ENCODE data around the gene CTCFL. TPM values are rescaled to one million over a fixed set of nuclear protein-coding genes. Genes with fewer than 3 reads are reported as not detected.

Gene CTCFL
- total RNA-seq, 4 donors from 2014 or later, result 0.14 TPM; not detected in 3

DNA sequence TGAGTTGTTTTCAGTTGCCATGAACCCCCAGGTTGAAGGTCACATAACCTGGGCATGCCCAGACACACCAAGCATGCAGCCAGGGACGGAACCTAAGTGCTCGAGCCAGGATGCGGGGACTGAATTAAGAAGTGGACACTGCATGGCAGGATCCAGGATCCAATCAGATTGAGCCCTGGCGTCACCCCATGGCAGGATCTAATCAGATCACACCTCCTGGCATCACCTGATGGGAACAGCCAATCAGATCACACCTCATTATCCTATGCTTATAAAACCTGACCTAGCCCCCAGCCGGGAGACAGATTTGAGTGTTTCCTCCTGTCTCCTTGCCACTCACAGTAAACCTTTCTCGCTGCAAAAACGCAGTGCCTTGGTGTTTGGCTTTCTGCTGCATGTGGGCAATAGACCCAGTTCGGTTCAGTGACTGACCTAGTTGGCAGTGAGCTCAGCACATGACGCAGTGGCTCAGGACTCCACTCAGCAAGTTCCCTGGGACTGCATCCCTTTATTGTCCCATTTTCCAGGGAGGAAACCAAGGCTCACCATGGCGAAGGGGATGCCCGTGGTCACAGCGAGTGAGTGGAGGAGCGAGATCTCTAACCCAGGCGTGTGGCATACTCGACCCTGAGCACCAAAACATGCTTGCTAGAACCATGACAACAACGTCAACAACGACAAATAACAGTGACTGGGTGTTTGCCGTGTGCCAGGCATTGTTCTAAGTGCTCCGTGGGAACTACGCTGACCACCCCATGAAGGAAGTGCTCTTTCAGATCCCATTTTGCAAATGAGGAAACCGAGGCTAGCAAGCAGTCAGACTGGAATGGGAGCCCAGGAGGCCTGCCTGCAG lies 67.5 kb downstream of the CTCFL start:
- H3K36me3 ChIP-seq, result no peaks in the 10 kb centered on the region
- 72% methylated on average over 21 of the region's 21 CpGs; no CpG with 5 or more reads in 1 of the 2 donors for WGBS, 2 donors (ENCODE audit: low coverage in 1 of 2)
- TF ChIP-seq POLR2A (IDR thresholded peaks at IDR 0.05) (no peak), EP300 (IDR thresholded peaks at IDR 0.05; ENCODE audit: low read depth) (no peak), CTCF (IDR thresholded peaks at IDR 0.05) (no peak), POLR2AphosphoS5 (IDR thresholded peaks at IDR 0.05) (no peak)
- intact Hi-C loops (cut with DNase I; ENCODE audit: low total_unique reads) (no loop called here), in situ Hi-C loops (cut with MboI; ENCODE audit: low pct_ligation_motif_present in 1 of 4, low pct_unique_long_range_greater_than_20kb in 1 of 4, low sequenced_read_pairs in 3 of 4) (no loop called here)
- no peak for DNase-seq
- peaks cover 0 to 15% (median 0%) of the 10 kb centered on the region in 4 donors for H3K4me1 ChIP-seq
- no peaks in the 10 kb centered on the region for H3K27me3 ChIP-seq
- no peak overlapping the region for H3K4me3 ChIP-seq
- peak overlapping the region in 3 of 4 donors; percentile 48 to 65 (median 56) for H3K27ac ChIP-seq
- no peaks in the 10 kb centered on the region for H3K9me3 ChIP-seq

GRCh38 chr20:57456116-57456515 lies 68.8 kb downstream of the CTCFL start:
- no peak for DNase-seq
- no peak for TF ChIP-seq POLR2AphosphoS5 (IDR thresholded peaks at IDR 0.05)
- no peak for TF ChIP-seq CTCF (IDR thresholded peaks at IDR 0.05)
- no peak for TF ChIP-seq EP300 (IDR thresholded peaks at IDR 0.05; ENCODE audit: low read depth)
- no peak for TF ChIP-seq POLR2A (IDR thresholded peaks at IDR 0.05)
- Histone ChIP-seq H3K4me3 (no peak overlapping the region), H3K27ac (no peak overlapping the region), H3K27me3 (no peaks in the 10 kb centered on the region), H3K36me3 (no peaks in the 10 kb centered on the region), H3K9me3 (no peaks in the 10 kb centered on the region), H3K4me1 (peaks cover 0 to 28% (median 2%) of the 10 kb centered on the region in 4 donors)
- intact Hi-C loops (cut with DNase I; ENCODE audit: low total_unique reads), result no loop called here
- in situ Hi-C loops (cut with MboI; ENCODE audit: low pct_ligation_motif_present in 1 of 4, low pct_unique_long_range_greater_than_20kb in 1 of 4, low sequenced_read_pairs in 3 of 4), result no loop called here
- WGBS, 2 donors (ENCODE audit: low coverage in 1 of 2), result 97 to 100% methylated on average over 2 to 13 of the region's 13 CpGs

DNA sequence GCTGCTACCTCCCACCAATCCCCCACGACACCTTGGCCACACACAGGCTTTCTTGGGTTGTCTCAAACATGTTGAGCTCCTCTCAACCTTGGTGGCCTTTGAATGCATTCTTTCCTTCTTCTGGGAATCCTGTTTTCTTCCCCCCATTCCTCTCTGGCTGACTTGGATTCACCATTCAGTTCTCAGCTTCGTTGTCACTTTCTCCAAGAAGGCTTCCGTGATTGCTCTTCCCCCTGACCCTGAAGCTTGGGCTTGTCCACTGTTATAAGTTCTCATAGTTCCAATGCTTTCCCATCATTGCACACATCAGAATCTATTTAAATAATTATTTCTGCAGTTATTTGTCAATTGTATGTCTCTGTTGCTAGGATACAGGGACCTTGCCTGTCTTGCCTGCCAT lies 69.6 kb downstream of the CTCFL start:
- intact Hi-C loops (cut with DNase I; ENCODE audit: low total_unique reads) (no loop called here), in situ Hi-C loops (cut with MboI; ENCODE audit: low pct_ligation_motif_present in 1 of 4, low pct_unique_long_range_greater_than_20kb in 1 of 4, low sequenced_read_pairs in 3 of 4) (no loop called here)
- no peak overlapping the region for H3K27ac ChIP-seq
- H3K36me3 ChIP-seq, result no peaks in the 10 kb centered on the region
- no peaks in the 10 kb centered on the region for H3K27me3 ChIP-seq
- TF ChIP-seq POLR2AphosphoS5 (IDR thresholded peaks at IDR 0.05), result no peak
- TF ChIP-seq CTCF (IDR thresholded peaks at IDR 0.05), result no peak
- TF ChIP-seq POLR2A (IDR thresholded peaks at IDR 0.05), result no peak
- TF ChIP-seq EP300 (IDR thresholded peaks at IDR 0.05; ENCODE audit: low read depth), result no peak
- no peak overlapping the region for H3K4me3 ChIP-seq
- 67 to 73% methylated on average over 2 to 3 of the region's 3 CpGs for WGBS, 2 donors (ENCODE audit: low coverage in 1 of 2)
- H3K4me1 ChIP-seq, result peaks cover 0 to 35% (median 9%) of the 10 kb centered on the region in 4 donors
- no peak for DNase-seq
- H3K9me3 ChIP-seq, result no peaks in the 10 kb centered on the region

- Histone ChIP-seq H3K4me1 (peaks cover 4 to 31% (median 12%) of the 10 kb centered on the region in 4 donors), H3K4me3 (no peak overlapping the region), H3K27ac (peak overlapping the region; percentile 35 to 54 (median 52)), H3K27me3 (no peaks in the 10 kb centered on the region), H3K36me3 (no peaks in the 10 kb centered on the region), H3K9me3 (no peaks in the 10 kb centered on the region)
- 73 to 92% methylated on average over 6 to 21 of the region's 21 CpGs for WGBS, 2 donors (ENCODE audit: low coverage in 1 of 2)
- in situ Hi-C loops (cut with MboI; ENCODE audit: low pct_ligation_motif_present in 1 of 4, low pct_unique_long_range_greater_than_20kb in 1 of 4, low sequenced_read_pairs in 3 of 4) (no loop called here), intact Hi-C loops (cut with DNase I; ENCODE audit: low total_unique reads) (no loop called here)
- TF ChIP-seq POLR2AphosphoS5 (IDR thresholded peaks at IDR 0.05) (peak in 2 of 3 donors; percentile 31 to 42), EP300 (IDR thresholded peaks at IDR 0.05; ENCODE audit: low read depth) (peak; percentile 16), POLR2A (IDR thresholded peaks at IDR 0.05) (no peak), CTCF (IDR thresholded peaks at IDR 0.05) (no peak)
- no peak for DNase-seq
These were observed 72.9 kb downstream of the CTCFL start for GRCh38 chr20:57451795-57452661.
